HG02840 (cell line): Measurements from ENCODE around the gene PLCG2.
"Not testable (repeated sequence)": the region's sequence is repeated elsewhere in the genome, so short reads cannot be mapped to it uniquely, and the experiment has no call there.

Experiments used
- ATAC-seq: cut with Tn5 transposase; IDR thresholded peaks from one replicate; pipeline ENCODE4 v1.9.1; 2021; ENCODE audit warnings: mild to moderate bottlenecking, moderate library complexity, moderate number of reproducible peaks; ENCODE audit not compliant: unreplicated experiment, low FRiP score

Gene PLCG2

DNA sequence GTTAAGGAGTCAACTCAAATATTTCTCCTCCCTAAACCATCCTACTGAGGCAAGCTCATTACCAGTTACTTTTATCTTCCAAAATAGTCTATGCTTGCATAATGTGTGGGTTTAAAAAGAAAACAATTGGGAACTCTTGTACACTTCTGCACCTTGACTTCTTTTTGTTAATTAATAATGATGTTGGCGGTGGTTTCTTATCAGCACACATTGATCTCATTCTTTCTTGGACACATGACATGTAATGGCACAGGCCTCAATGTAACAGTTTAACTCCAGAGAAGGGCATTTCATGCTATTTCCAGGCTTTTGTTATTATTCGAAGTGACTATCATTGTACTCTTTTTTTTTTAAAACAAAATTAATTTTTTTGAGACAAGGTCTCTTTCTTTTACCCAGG is 7.8 kb downstream of the PLCG2 start:
- ATAC-seq = no peak

DNA sequence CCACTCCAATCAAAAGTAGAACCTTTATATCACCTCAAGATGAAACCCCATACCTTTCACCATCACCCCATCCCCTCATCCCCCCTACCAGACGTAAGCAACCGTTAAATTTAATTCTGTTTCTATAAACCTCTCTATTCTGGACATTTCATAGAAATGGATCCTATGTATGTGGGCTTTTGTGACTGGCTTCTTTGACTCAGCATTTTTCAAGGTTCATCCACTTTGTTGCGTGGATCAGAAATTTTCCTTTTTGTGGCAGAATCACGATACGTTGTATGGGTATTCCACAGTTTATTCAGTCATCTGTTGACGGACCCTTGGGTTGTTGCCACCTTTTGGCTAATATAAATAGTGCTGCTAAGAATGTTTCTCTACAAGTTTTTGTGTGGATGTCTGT is 8.6 kb downstream of the PLCG2 start:
- ATAC-seq = no peak

DNA sequence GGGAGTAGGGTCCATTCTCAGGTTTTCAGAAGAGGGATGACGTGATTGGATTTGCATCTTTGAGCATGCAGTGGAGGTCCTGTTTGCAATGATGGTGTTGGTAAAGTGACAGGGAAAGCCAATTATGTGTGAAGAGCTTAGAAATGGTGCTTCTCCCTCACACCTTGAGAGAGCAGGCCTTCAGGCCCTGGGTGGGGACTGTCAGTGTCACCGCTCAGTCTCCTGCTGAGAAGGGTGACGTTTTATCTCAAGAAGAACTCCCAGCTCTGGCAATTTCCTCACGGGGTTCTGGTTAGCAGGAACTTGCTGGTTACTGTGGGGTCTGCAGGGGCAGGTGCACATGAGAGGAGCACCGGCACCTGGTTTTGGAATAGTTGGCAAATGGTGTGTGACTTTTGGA is 11.2 kb downstream of the PLCG2 start:
- ATAC-seq = no peak

DNA sequence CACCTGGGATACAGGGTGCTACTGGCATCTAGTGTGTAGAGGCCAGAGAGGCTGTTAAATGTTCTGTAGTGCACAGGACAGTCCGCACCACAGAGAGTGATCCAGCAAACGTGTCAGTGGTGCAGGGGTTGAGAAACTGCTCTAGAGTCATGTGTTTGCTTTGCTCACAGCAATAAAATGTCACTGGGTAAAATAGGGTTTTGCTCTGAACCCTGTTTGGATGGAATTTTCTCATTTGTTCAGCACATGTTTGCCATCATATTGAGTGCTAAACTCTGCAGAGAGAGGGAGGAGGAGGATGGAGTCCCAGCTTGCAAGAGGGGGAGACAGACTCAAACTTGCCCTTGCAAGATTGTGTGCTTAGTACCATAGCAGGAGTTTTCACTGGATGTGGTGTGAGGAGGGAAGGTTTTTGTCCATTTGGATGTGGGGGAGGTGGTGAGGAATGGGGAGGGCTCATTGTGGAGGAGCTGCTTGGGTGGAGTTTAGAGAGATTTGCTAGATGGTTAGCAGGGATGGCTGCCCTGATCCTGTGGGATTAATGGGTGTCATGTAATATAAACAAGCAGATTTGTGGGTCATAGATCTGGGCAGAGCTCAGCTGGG is 11.8 kb downstream of the PLCG2 start:
- ATAC-seq = no peak

DNA sequence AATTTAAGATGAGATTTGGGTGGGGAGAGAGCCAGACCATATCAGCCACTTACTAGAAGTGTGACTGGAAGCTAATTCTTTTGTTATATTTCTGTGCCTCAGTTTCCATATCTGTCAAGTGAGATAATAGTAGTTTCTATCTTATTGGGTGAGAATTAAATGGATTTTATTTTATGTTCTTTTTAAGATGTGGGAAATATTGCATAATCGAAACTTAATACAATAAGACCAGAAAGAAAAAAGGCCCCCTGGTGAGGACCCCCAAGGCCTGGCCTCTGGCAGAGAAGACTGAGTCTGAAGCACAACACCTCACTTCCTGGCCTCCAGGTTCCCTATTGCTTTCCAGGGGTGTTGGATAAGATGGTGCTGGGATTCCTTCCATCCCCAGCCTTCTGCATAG is 13.7 kb downstream of the PLCG2 start:
- ATAC-seq = no peak

DNA sequence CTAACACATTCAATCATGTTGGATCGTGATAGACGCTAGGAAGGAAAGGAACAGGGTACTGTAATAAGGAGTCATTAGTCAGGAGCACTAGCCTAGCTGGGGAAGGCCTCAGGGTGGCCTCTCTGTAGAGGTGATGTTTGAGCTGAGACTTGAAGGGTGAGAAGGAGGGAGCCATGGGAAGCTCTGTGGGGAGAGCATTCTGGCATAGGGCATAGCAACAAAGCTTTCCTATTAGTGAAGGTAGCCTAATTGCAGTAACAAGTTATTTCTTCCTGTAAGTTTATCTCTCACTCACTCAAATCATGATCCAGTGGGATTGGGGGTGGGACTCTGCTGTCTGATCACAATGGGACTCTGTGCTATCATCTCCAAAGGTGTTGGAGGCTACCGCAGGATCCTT is 16.1 kb downstream of the PLCG2 start:
- ATAC-seq = no peak

DNA sequence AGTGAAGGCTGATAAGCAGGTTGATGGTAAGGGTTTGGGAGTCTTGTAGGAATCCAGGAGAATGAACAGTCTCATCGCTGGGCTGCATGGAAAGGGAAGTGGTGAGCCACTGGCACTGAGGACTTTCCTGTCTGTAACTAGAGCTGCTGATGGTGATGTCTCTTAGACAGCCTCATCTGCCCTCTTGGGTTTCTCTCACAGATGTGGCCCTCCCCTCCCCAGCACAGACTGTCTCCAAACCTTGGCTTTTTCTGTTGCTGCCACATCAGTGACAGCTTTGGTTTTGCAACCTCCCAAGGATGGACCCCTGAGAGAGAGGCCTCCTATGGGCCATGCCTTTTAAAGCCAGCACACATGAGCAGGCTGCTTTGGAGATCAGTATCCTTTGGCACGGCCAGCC is 16.9 kb downstream of the PLCG2 start:
- ATAC-seq = no peak

DNA sequence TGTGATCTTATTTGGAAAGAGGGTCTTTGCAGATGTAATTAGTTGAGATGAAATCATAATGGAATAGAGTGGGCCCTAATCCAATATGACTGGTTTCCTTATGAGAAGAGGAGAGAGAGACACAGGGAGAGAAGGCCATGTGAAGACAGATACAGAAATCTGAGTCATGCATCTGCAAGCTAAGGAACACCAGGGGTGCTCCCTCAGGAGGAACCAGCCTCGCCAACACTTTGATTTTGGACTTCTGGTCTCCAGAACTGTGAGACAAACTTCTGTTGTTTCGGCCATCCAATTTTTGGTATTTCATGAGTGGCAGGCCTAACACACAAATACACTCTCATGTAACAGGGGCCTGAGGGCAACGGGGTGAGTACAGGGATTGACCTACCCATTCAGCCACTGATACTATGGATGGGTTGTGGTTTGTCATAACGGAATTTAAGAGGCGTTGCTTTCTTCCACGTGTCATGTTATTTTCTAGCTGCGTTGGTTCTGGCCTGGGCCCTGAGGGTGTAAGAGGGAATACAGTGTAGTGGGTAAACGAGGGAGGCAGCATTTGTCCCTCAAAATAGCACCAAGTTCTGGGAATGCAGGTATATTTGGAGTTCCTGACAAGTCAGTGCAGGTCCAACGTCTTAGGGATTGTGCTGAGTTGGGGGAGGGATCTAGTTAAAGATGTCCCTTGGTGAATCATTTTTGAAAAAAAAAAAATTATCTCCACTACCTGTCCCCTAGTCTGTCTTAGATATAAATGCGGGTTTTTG is 17.7 kb downstream of the PLCG2 start:
- ATAC-seq = no peak

DNA sequence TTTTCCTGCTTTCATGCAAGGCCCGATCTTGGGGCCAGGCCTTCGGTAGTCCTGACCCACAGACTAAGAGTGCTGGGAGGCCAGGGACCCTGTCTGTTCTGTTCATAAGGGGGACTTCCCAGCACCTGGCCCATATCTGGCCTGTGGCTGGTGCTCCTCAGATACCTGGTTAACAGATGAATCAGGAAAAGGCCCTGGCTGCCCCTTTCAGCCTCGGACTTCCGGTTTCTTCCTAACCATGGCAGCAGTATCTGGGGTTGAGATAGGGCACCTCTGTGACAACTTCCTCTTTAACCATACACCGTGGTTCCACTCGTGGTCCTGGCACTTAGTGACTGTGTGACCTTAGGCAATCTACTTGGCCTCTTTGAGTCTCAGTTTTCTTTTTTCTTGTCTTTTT is 18.4 kb downstream of the PLCG2 start:
- ATAC-seq = peak; percentile 52

DNA sequence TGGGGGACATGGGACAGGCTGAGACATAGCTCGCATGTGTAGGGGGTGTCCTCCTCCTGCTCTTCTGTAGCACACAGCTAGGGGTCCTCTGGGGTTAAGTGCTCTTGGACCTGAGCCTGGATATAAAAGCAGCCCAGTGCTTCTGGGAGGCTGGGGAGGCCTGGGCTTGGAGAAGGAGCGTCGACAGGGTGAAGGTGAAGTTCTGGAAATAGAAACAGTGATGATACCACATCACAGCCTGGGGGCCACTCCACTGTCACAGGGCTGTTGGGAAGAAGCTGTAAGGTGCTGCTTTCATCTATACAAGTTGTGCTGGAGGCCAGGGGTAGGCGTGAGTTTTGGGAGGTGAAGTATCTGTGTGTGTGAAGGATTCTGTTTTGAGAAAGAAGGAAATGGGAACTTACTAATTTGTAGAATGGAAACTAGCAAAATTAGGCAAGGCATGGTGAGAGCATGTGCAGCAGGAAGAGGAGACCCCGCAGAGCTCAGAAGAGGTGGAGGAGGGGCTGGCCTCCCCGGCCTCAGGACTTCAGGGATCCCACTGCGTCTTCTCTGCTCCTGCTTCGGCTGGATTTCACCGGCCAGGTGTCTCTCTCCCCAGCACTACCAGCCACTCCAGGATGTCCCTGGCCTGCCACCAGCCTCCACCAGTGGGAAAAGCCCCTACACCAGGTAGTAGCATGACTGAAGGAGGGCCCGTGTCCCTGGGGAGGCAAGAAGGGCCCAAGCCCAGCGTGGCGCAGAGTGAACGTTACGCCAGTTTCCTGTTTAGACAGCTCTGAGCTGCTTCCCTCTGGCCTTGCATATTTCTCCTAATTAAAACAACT is 19.4 kb downstream of the PLCG2 start:
- ATAC-seq = peak; percentile 56

DNA sequence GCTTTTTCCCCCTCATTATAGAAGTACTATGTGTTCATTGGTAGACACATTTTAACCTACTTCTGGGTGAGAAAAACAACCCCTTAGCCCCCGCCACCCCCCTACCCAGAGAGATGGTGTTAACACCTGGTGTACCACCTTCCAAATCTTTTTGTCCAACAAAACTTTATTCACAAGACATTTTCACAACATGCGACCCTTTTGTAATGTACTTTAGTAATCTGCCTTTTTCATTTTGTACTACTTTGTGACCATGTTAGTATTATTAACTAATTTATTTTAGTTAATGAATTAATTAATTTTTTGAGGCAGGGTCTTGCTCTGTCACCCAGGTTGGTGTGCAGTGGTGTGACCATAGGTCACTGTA is 20.0 kb downstream of the PLCG2 start:
- ATAC-seq = no peak

DNA sequence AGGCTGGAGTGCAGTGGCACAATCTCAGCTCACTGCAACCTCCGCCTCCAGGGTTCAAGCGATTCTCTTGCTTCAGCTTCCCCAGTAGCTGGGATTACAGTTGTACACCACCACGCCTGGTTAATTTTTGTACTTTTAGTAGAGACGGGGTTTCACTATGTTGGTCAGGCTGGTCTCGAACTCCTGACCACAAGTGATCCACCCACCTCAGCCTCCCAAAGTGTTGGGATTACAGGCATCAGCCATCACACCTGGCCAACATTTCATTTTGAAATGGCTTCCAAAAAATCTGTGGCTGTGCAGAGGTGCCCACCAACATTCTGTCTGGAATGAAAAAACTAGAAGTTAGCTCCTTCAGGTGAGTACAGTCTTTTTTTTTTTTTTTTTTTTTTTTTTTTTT is 22.6 kb downstream of the PLCG2 start:
- not testable (repeated sequence) for ATAC-seq

DNA sequence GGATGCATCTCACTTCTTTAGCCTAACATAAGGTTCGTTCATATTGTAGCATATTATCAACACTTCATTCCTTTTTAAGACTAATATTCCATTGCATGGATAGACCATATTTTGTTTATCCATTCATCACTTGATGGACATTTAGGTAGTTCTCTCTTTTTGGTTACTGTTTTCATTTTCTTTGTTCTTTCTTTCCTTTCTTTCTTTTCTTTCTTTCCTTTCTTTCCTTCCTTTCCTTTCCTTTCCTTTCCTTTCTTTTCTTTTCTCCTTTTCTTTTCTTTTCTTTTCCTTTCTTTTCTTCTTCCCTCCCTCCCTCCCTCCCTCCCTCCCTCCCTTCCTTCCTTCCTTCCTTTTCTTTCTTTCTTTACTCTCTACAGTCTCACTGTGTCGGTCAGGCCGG is 24.2 kb downstream of the PLCG2 start:
- no peak for ATAC-seq

DNA sequence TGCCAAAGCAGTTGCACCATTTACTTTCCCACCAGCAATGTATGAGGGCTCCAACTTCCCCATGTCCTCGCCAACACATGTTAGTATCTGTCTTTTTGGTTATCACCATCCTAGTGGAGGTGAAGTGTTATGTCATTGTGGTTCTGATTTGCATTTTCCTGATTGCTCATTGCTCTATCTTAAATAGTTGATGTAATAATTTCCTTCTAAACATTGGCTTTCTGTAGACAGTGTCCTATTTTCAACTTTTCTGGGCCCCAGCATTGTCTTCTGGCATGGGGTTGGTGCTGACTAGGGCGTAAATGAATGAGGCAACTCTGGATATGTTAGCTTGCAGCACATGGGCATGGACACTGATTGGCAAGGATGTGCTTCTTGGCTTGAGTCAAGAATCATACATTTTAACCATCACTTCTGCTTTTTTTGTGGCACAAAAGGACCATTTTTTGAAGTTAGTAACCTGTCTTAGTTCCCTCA is 25.1 kb downstream of the PLCG2 start:
- no peak for ATAC-seq

DNA sequence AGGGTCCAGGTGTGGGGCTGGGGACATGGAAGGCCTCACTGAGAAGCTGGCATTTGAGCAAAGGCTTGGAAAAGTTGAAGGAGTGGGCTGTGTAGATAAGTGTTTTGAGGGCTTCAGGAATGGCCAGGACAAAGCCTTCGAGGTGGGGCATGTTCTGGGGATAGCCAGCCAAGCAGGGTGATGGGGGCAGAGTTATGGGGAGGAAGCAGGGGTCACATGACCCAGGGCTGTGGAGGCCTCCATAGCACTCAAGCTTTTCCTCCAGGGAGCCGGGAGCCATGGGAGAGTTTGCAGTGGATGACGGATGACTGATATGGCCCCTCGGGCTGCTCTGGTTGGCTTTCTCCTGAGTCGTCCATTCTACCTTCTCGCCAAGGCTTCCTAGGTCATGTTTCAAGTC is 27.6 kb downstream of the PLCG2 start:
- no peak for ATAC-seq

DNA sequence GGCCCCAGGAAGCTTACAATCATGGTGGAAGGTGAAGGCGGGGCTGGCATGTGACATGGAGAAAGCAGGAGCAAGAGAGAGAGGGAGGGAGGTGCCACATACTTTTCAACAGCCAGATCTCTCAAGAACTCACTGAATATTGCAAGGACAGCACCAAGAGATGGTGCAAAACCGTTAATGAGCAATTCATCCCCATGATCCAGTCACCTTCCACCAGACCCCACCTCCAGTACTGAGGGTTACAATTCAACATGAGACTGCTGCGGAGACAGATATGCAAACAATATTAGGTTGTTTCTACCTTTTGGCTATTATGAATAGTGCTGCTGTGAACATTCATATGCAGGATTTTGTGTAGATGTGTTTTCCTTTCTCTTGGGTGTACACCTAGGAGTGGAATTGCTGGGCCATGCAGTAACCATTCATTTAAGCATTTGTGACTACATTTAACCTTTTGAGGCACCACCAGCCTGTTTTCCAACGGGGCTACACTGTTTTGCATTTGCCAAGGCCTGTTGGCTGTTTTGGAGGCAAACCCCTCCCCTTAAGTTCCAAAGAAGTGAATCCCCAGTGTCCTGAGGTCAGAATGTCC is 28.8 kb downstream of the PLCG2 start:
- no peak for ATAC-seq

DNA sequence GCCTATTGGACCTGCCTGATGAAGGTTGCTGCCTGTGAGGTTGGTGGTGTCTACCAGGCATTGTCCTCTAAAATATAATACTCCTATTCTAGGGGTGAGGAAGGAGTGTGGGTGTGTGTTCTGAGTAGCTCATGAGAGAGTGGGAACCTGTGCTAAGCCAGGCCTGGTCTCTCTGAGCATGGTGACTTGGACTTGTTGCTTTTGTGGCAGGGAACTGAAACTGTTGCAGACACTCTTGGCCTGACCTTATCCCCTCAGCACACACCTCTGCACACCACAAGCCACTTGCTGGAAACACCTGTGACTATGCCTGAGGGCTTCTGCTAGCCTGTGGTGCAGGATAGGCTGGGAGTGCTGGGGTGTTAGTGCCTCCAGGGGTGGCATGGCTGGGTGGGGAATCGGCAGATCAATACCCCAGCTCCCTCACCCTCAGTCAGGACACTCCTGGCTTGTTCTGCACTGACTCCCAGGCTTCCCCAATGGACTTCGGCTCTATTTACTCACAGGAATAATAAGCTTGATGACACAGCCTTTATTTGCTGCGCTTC is 29.9 kb downstream of the PLCG2 start:
- peak; percentile 52 for ATAC-seq

DNA sequence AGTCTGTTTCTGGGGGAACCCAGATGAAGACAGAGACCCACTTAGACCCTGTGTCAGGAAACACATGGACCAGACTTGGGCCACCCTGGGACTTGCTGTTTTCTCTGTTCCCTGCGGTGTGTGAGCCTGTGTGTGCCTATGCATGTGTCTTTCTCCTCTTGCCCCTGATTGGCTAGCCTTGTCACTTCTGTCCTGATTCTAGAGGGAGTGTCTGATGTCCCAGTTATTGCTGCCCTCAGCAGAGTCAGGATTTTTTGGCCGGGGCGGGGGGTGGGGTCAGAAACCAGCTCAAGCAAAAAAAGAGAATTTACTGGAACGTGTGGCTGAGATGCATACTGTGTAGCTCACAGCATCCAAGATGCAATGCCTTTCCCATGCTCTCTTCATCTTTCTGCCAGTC is 30.5 kb downstream of the PLCG2 start:
- no peak for ATAC-seq

DNA sequence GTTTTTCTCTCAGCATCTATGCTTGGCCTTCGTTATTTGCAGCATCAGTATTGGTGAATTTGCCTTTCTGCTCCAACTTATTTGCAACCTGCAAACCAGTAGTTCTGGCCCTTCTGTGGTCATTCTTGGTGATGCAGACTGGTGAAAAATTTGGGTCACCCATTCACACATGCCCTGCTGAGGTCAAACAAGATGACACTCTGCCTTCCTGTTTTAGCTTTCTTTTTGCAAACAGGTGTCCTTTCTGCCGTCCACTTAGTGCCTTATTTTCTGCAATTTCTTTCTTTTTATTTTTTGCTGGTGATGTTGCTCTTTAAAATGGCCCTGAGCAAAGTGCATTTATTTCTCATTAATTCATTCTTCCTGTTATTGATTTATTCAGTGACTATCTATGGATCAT is 31.3 kb downstream of the PLCG2 start:
- ATAC-seq = peak; percentile 27

DNA sequence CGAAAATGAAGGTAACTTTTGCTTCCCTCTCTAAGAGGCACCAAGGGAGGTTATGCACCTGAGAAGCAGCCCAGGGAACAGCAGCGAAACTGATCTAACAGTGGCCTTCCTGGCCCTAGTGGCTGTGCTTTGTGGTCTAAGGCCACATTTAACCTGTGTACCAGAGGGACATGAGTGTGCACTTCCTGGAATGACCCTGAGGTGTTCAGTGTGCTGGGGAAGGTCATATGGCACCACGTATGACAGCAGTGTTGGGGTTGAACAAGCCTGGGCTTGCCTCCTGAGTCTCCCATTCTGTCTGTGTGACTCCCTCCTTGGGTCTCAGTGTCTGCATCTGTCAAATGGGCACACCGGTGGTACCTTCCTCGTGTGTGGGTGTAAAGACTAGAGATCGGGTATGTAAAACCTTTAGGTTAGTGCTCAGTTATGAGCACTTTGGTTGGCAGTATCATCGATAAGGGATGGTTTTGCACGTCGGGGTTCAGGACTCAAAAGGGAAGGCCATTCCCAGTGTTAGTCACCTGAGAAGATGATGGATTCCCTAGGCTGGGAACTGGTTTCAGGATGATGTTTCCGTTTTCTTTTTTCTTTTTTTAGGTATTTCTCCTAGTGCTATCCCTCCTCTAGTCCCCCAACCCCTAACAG is 31.9 kb downstream of the PLCG2 start:
- no peak for ATAC-seq
